Astrocyte of the cerebellum (primary cell): ENCODE results near the gene VN1R5.
"Not testable (repeated sequence)": the region's sequence is repeated elsewhere in the genome, so short reads cannot be mapped to it uniquely, and the experiment has no call there.

Experiments
- DNase-seq: peaks from one replicate; pipeline ENCODE4 v3.0.0-alpha.2; 2011; ENCODE audit warnings: low read depth
- H3K4me3 ChIP-seq: 2 replicates; pipeline ENCODE4 v1.5.1; 2011; ENCODE audit warnings: mild to moderate bottlenecking, low read depth, low read length, moderate library complexity
- in situ Hi-C: cut with HindIII; loops from 2 replicates; pipeline ENCODE4 v1.10.0; 2017; ENCODE audit warnings: low sequenced_read_pairs
- TF ChIP-seq, protein P1 (sequence below): IDR thresholded peaks from 2 replicates; pipeline ENCODE4 v1.5.1; 2012; ENCODE audit warnings: low read length, low read depth, moderate library complexity, mild to moderate bottlenecking; ENCODE audit errors: missing control alignments

VN1R5 gene

DNA sequence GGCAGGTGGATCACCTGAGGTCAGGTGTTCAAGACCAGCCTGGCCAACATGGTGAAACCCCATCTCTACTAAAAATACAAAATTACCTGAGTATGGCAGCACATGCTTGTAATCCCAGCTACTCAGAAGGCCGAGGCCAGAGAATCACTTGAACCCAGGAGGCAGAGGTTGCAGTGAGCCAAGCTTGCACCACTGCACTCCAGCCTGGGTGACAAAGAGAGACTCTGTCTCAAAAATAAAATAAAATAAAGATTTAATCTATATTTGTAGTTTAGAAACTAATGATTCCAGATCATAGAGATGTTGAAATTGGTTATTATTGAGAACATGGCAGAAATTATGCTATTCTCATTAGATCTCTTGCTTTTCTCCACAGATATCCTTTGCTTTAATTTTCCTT is at the start of gene VN1R5:
Gene VN1R5 (plus strand): TSS at position 301 of the 400 bp plus-strand sequence.
- DNase-seq, in situ Hi-C loops, H3K4me3 ChIP-seq: not testable (repeated sequence)

DNA sequence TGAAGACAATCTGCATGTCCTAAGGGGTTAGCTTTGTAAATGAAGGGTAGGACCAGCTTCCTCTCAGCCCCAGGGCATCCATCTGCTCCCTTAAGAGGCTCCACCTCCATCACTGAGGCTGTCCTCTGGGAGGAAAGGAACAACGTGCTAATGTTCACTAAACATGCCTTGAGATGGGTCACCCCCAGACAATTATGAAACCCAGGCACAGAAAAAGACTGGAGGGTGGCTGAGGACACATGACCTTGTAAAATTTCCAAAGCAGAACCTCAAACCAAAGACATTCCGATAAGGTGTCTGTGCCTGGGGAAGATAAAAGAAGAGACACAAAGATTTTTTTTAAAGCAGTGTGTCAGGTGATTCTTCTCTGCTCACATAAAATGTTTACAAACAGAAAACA is 46.5 kb upstream of the VN1R5 start:
- DNase-seq, result no peak
- in situ Hi-C loops, result no loop called here
- peak overlapping the region; percentile 72 for H3K4me3 ChIP-seq
- TF ChIP-seq, protein P1, sequence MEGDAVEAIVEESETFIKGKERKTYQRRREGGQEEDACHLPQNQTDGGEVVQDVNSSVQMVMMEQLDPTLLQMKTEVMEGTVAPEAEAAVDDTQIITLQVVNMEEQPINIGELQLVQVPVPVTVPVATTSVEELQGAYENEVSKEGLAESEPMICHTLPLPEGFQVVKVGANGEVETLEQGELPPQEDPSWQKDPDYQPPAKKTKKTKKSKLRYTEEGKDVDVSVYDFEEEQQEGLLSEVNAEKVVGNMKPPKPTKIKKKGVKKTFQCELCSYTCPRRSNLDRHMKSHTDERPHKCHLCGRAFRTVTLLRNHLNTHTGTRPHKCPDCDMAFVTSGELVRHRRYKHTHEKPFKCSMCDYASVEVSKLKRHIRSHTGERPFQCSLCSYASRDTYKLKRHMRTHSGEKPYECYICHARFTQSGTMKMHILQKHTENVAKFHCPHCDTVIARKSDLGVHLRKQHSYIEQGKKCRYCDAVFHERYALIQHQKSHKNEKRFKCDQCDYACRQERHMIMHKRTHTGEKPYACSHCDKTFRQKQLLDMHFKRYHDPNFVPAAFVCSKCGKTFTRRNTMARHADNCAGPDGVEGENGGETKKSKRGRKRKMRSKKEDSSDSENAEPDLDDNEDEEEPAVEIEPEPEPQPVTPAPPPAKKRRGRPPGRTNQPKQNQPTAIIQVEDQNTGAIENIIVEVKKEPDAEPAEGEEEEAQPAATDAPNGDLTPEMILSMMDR, result no peak

DNA sequence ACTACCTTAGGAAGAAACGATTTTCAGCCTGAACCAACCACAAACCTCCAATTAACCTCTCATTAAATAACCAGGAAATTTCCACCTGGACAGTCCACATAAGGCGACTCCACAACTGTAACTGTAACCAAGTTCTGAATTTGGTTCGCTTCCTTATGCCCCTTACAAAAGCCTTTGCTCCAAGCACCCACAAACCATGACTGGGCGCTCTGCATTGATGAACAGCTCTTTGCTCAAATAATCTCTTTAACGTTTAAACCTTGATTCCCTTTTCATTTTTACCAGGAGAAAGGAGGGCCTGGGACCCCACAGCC is 45.9 kb upstream of the VN1R5 start:
- in situ Hi-C loops, result no loop called here
- TF ChIP-seq, protein P1, result no peak
- no peak for DNase-seq
- peak overlapping the region; percentile 72 for H3K4me3 ChIP-seq

DNA sequence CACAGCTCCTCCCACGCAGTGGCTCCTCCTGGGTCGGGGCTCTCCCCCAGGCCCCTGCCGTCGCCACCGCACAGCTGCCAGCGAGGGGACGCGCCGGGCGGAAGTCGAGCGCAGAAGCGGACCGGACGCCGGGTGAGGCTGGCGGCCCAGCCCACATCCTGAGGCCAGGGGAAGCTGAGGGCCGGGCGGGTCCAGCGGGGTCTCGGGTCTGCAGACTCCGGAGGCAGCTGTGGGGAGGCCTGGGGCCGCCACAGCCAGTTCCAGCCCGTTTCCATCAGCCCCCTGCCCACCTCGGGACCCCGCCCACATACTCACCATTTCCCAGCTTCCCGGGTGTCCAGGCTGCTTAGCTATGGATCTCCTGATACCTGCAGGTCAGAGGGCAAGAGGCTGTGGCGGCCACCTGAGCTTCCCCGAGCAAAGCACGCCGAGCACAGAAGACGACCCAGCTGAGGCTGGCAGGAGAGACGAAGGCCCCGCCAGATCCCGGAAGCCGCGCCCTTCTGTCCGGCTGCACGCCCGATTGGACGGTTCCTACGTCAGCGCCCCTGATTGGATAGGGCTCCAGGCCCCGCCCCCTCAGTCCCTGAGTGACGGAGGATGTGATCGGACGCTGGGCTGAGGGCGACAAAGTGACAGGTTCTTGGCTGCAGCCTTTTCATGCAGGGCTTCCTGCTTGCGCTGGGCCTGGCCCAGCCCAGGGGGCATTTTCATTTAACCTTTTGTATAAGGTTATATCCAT is 45.3 kb upstream of the VN1R5 start:
- DNase-seq, result peak; percentile 66
- TF ChIP-seq, protein P1, result no peak
- in situ Hi-C loops, result no loop called here
- H3K4me3 ChIP-seq, result peak overlapping the region; percentile 72

DNA sequence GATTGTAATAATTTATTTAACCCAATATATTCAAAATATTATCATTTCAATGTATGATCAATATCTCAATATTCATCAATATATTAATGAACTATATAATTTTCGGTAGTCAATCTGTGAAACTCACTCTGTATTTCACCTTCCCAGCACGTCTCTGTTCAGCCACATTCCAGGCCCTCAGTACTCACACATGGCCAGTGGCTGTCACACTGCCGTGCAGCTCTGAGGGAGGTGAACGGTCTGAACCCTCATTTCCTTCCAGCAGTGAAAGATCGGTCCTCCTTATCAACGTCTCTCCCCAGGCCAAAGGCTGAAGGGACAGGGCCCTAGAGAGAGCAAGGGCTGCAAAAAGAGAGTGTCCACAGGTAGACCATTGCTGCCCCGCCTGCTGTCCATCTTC is 44.5 kb upstream of the VN1R5 start:
- in situ Hi-C loops, result no loop called here
- H3K4me3 ChIP-seq, result no peak overlapping the region
- TF ChIP-seq, protein P1, result no peak
- DNase-seq, result no peak

DNA sequence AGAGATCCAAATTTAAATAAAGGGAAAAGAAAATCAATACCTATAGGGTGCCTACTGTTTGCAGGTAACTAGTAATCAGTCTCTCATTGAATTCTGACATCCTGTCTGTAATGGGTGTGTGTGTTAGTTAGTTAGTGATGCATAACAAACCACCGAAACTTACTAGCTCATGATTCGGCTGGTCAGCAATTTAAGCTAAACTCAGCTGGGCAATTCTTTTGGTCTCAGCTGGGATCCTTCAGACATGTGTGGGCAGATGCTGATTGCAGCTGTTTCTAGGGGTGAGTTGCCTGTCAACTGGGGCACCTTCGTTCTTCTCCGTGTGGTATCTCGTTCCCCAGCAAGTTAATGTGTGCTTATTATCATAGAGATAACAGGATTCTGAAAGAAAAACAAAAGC is 43.9 kb upstream of the VN1R5 start:
- in situ Hi-C loops, result no loop called here
- H3K4me3 ChIP-seq, result no peak overlapping the region
- TF ChIP-seq, protein P1, result no peak
- no peak for DNase-seq

DNA sequence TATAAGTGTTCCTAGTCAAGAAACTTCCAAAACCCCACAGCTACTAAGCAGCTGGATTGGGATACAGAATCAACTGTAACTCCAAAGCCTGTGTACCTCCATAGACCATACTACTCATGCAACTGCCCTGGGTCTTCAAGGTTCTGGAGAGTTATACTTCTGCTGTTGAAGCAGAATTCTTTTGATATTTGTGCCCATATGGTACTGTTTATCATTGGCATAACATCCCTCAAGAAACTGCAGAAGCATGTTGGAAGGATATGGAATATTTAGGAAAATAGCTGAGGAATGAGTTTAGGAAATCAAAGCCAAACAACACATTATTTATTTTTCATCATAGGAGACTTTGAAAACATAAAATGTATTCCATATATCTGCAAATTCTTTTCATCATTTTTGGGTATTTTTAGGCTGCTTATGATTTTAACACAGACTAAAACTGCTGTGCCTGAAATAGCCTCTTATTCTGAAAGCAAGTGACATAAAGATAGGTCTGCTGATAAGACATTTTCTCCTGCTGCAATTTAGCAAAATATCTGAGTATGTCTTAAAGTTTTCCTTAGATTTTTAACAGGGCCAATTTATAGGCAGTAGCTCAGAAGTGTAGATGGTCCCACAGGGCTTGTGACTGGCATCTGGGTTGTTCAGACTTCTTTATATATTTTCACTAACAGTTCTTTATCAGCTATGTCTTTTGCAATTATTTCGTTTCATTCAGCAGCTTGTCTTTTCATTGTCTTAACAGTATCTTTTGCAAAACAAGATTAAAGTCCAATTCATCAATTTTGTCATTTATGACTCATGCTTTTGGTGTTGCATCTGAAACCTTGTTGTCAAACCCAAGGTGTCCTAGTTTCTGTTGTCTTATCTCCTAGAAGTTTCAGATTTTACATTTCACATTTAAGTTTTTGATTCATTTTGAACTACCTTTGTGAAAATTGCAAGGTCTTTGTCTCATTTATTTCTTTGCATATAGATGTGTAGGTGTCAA is 43.0 kb upstream of the VN1R5 start:
- TF ChIP-seq, protein P1, result no peak
- DNase-seq, result no peak
- H3K4me3 ChIP-seq, result no peak overlapping the region
- in situ Hi-C loops, result no loop called here
